K562 (cell line): ENCODE results near the gene NT5C3B. TPM values are rescaled to one million over a fixed set of nuclear protein-coding genes. Genes with fewer than 3 reads are reported as not detected.

Experiments used
- ADNP ChIP-seq: fragments of 200-800 bp; sonication (Bioruptor generic); IDR thresholded peaks from 2 replicates; pipeline ENCODE4 v1.6.1; 2016; ENCODE audit warnings: missing genetic modification characterization, missing compliant biosample characterization
- BHLHE40 ChIP-seq: IDR thresholded peaks from 2 replicates; pipeline ENCODE4 v1.6.1; 2011; ENCODE audit warnings: low read length, improper control_type of control experiment
- CBFA2T3 ChIP-seq: fragments of 450-650 bp; IDR thresholded peaks from 2 replicates; pipeline ENCODE4 v1.6.1; 2017
- COPS2 ChIP-seq: fragments of 450-650 bp; conservative IDR thresholded peaks from 2 replicates; pipeline ENCODE4 v1.6.1; 2016; ENCODE audit warnings: mild to moderate bottlenecking, moderate library complexity
- CREB1 ChIP-seq, 2 experiments: sonication (generic) in 1 of 2; formaldehyde crosslinking in 1 of 2; IDR thresholded peaks; 2 replicates each; pipeline versions ENCODE4 v1.6.1 to v1.8.0; 2012 to 2022; ENCODE audit warnings: inconsistent platforms in 1 of 2, mild to moderate bottlenecking in 1 of 2, missing genetic modification reagents in 1 of 2, moderate library complexity in 1 of 2
- CTBP1 ChIP-seq: fragments of 450-650 bp; IDR thresholded peaks from 2 replicates; pipeline ENCODE4 v1.6.1; 2016; ENCODE audit warnings: borderline replicate concordance
- ILK ChIP-seq: fragments of 450-650 bp; IDR thresholded peaks from 2 replicates; pipeline ENCODE4 v1.6.1; 2016; ENCODE audit warnings: missing genetic modification characterization, low read depth, mild to moderate bottlenecking, missing compliant biosample characterization, moderate library complexity, borderline replicate concordance
- MCM2 ChIP-seq: fragments of 450-650 bp; IDR thresholded peaks from 2 replicates; pipeline ENCODE4 v1.6.1; 2017; ENCODE audit warnings: low read depth, mild to moderate bottlenecking
- NCOR1 ChIP-seq: fragments of 450-650 bp; IDR thresholded peaks from 2 replicates; pipeline ENCODE4 v1.6.1; 2016; ENCODE audit warnings: mild to moderate bottlenecking, moderate library complexity
- NR1H2 ChIP-seq: sonication (generic); formaldehyde crosslinking; IDR thresholded peaks from 2 replicates; pipeline ENCODE4 v1.4.0; 2020; ENCODE audit warnings: mild to moderate bottlenecking, missing genetic modification reagents
- RB1 ChIP-seq: fragments of 450-650 bp; IDR thresholded peaks from 2 replicates; pipeline ENCODE4 v1.6.1; 2017; ENCODE audit warnings: low read depth, mild to moderate bottlenecking
- RBM39 ChIP-seq: fragments of 200-400 bp; formaldehyde crosslinking; optimal IDR thresholded peaks from 2 replicates; pipeline ENCODE3; 2018; ENCODE audit warnings: low read depth, low read length
- SIN3A ChIP-seq, 2 experiments: fragments of 150-350 bp in 1 of 2; IDR thresholded peaks; 2 replicates each; pipeline ENCODE4 v1.6.1; 2011 to 2016; ENCODE audit warnings: borderline replicate concordance in 2 of 2, low read depth in 2 of 2, low read length in 2 of 2, mild to moderate bottlenecking in 2 of 2, moderate library complexity in 2 of 2; ENCODE audit not compliant: control insufficient read depth in 1 of 2
- SRSF9 ChIP-seq: fragments of 200-400 bp; formaldehyde crosslinking; IDR thresholded peaks from 2 replicates; pipeline ENCODE4 v1.6.1; 2017; ENCODE audit warnings: low read depth, low read length, borderline replicate concordance
- STAT5B ChIP-seq: fragments of 250-450 bp; sonication (Bioruptor Pico); IDR thresholded peaks from 2 replicates; pipeline ENCODE4 v1.8.0; 2021; ENCODE audit warnings: mild to moderate bottlenecking, inconsistent platforms
- TBL1XR1 ChIP-seq, 2 experiments: IDR thresholded peaks; 2 replicates each; pipeline ENCODE4 v1.6.1; 2012; ENCODE audit warnings: improper control_type of control experiment in 2 of 2, low read length in 2 of 2, mild to moderate bottlenecking in 1 of 2
- ZSCAN29 ChIP-seq: fragments of 450-650 bp; IDR thresholded peaks from 2 replicates; pipeline ENCODE4 v1.6.1; 2017
- polyA plus RNA-seq, 8 experiments: library from polyadenylated mRNA; depleted of rRNA in 4 of 8; stranded (reverse) in 5 of 8; unstranded in 3 of 8; fragments of >200 nt; fragmentation: Nextera tagmentation in 2 of 8; fragmentation: Illumina TruSeq in 1 of 8; extraction: Ambion mirVana in 2 of 8; extraction: Trizol in 1 of 8; gene quantifications; 2 replicates each; pipeline versions ENCODE4 v1.2.1 to v1.2.3, GENCODE V29; 2011 to 2014; ENCODE audit warnings: inconsistent platforms in 1 of 8, missing spikeins in 1 of 8
- total RNA-seq, 7 experiments: library from RNA; depleted of rRNA in 6 of 7; stranded (reverse); fragments of >200 nt in 6 of 7; fragmentation: Illumina TruSeq in 2 of 7; extraction: Trizol in 2 of 7; gene quantifications; 2 replicates each; pipeline versions ENCODE4 v1.2.1 to v1.2.3, GENCODE V29; 2011 to 2021; ENCODE audit warnings: low replicate concordance in 1 of 7
- TF ChIP-seq, protein P1 (sequence below): fragments of 450-650 bp; IDR thresholded peaks from 2 replicates; pipeline ENCODE4 v1.6.1; 2018; ENCODE audit not compliant: partially characterized antibody
- TF ChIP-seq, protein P2 (sequence below): conservative IDR thresholded peaks from 2 replicates; pipeline ENCODE4 v1.6.1; 2011; ENCODE audit warnings: low read depth, mild to moderate bottlenecking, low read length; ENCODE audit not compliant: control insufficient read depth
- TF ChIP-seq, protein P3 (sequence below): fragments of 200-800 bp; sonication (Bioruptor generic); IDR thresholded peaks from 2 replicates; pipeline ENCODE4 v1.6.1; 2017; ENCODE audit warnings: missing genetic modification characterization, missing compliant biosample characterization
- TF ChIP-seq, protein P4 (sequence below): fragments of 250-450 bp; sonication (Bioruptor Pico); IDR thresholded peaks from 2 replicates; pipeline ENCODE4 v1.4.0; 2020; ENCODE audit warnings: borderline replicate concordance

Gene NT5C3B
- total and polyA plus RNA-seq, 9 of the 15 experiments (the other 6 are each of a cell fraction or from before 2014, with no cell fraction given) = 2.0 to 166 (median 85.0) TPM

- TF ChIP-seq SIN3A (IDR thresholded peaks at IDR 0.05; ENCODE audit: borderline replicate concordance in 2 of 2, control insufficient read depth in 1 of 2, low read depth in 2 of 2, low read length in 2 of 2) (no peak), RBM39 (no peak), MCM2 (no peak), COPS2 (no peak), SRSF9 (no peak), ADNP (tag) (no peak), CTBP1 (peak; percentile 90), CREB1 (IDR thresholded peaks at IDR 0.05) (no peak), CREB1 (CRISPR knock-in tag; IDR thresholded peaks at IDR 0.05) (no peak), CBFA2T3 (peak; percentile 68), ILK (tag) (no peak), ZSCAN29 (no peak), NR1H2 (CRISPR knock-in tag) (no peak), TBL1XR1 (IDR thresholded peaks at IDR 0.05; ENCODE audit: low read length in 2 of 2) (no peak), BHLHE40 (no peak), RB1 (no peak), NCOR1 (no peak), STAT5B (no peak)
- TF ChIP-seq, protein P1, sequence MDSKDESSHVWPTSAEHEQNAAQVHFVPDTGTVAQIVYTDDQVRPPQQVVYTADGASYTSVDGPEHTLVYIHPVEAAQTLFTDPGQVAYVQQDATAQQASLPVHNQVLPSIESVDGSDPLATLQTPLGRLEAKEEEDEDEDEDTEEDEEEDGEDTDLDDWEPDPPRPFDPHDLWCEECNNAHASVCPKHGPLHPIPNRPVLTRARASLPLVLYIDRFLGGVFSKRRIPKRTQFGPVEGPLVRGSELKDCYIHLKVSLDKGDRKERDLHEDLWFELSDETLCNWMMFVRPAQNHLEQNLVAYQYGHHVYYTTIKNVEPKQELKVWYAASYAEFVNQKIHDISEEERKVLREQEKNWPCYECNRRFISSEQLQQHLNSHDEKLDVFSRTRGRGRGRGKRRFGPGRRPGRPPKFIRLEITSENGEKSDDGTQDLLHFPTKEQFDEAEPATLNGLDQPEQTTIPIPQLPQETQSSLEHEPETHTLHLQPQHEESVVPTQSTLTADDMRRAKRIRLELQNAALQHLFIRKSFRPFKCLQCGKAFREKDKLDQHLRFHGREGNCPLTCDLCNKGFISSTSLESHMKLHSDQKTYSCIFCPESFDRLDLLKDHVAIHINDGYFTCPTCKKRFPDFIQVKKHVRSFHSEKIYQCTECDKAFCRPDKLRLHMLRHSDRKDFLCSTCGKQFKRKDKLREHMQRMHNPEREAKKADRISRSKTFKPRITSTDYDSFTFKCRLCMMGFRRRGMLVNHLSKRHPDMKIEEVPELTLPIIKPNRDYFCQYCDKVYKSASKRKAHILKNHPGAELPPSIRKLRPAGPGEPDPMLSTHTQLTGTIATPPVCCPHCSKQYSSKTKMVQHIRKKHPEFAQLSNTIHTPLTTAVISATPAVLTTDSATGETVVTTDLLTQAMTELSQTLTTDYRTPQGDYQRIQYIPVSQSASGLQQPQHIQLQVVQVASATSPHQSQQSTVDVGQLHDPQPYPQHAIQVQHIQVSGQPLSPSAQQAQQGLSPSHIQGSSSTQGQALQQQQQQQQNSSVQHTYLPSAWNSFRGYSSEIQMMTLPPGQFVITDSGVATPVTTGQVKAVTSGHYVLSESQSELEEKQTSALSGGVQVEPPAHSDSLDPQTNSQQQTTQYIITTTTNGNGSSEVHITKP = peak; percentile 71
- TF ChIP-seq, protein P2, sequence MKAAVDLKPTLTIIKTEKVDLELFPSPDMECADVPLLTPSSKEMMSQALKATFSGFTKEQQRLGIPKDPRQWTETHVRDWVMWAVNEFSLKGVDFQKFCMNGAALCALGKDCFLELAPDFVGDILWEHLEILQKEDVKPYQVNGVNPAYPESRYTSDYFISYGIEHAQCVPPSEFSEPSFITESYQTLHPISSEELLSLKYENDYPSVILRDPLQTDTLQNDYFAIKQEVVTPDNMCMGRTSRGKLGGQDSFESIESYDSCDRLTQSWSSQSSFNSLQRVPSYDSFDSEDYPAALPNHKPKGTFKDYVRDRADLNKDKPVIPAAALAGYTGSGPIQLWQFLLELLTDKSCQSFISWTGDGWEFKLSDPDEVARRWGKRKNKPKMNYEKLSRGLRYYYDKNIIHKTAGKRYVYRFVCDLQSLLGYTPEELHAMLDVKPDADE = no peak
- TF ChIP-seq, protein P3, sequence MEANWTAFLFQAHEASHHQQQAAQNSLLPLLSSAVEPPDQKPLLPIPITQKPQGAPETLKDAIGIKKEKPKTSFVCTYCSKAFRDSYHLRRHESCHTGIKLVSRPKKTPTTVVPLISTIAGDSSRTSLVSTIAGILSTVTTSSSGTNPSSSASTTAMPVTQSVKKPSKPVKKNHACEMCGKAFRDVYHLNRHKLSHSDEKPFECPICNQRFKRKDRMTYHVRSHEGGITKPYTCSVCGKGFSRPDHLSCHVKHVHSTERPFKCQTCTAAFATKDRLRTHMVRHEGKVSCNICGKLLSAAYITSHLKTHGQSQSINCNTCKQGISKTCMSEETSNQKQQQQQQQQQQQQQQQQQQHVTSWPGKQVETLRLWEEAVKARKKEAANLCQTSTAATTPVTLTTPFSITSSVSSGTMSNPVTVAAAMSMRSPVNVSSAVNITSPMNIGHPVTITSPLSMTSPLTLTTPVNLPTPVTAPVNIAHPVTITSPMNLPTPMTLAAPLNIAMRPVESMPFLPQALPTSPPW (CRISPR knock-in tag) = peak; percentile 20; the same call in 1 of the 2 replicates
- TF ChIP-seq, protein P4, sequence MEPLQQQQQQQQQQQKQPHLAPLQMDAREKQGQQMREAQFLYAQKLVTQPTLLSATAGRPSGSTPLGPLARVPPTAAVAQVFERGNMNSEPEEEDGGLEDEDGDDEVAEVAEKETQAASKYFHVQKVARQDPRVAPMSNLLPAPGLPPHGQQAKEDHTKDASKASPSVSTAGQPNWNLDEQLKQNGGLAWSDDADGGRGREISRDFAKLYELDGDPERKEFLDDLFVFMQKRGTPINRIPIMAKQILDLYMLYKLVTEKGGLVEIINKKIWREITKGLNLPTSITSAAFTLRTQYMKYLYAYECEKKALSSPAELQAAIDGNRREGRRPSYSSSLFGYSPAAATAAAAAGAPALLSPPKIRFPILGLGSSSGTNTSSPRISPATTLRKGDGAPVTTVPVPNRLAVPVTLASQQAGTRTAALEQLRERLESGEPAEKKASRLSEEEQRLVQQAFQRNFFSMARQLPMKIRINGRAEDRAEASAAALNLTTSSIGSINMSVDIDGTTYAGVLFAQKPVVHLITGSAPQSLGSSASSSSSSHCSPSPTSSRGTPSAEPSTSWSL (CRISPR knock-in tag) = no peak
Measured at GRCh38 chr17:41796121-41796895, 39.7 kb downstream of the NT5C3B start (continued).
